GM12891 (cell line): ENCODE measurements around the gene C9.

Source experiments
- POLR2A ChIP-seq: IDR thresholded peaks from 2 replicates; pipeline ENCODE4 v1.6.1; 2011; ENCODE audit warnings: low read depth, low read length, control low read depth
- POLR2AphosphoS5 ChIP-seq: IDR thresholded peaks from 2 replicates; pipeline ENCODE4 v1.6.1; 2011; ENCODE audit warnings: low read depth, low read length, control low read depth
- SPI1 ChIP-seq: IDR thresholded peaks from 2 replicates; pipeline ENCODE4 v1.6.1; 2011; ENCODE audit warnings: low read depth, low read length, control low read depth
- TAF1 ChIP-seq: IDR thresholded peaks from 2 replicates; pipeline ENCODE4 v1.6.1; 2011; ENCODE audit warnings: low read depth, low read length, control low read depth

DNA sequence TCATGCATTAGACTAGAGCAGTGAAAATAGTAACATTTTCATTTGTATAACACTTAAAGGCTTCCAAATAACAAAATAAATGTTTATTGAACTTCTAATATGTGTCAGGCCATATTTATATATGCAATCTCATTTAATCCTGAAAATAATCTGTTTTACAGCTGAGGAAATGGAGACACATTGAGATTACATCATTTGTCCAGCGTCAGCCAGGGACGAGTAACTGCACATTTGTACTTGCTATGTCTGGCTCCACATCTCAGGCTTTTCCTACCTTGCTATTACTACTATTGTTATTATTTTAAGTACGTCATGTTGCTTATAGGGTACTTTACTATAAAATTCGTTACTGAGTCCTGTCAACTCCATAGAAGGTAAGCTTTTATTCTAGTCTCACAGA is 3.8 kb upstream of the C9 start:
- TF ChIP-seq POLR2AphosphoS5 (no peak), POLR2A (no peak), SPI1 (no peak), TAF1 (no peak)
